Measurements from ENCODE around the gene MRPL10. TPM values are rescaled to one million over a fixed set of nuclear protein-coding genes. Genes with fewer than 3 reads are reported as not detected.

MRPL10 gene
- total RNA-seq, 3 donors from 2014 or later, result 35.0 to 43.5 (median 36.7) TPM

- TF ChIP-seq POLR2AphosphoS5 (IDR thresholded peaks at IDR 0.05) (no peak), POLR2A (IDR thresholded peaks at IDR 0.05) (no peak), CTCF (IDR thresholded peaks at IDR 0.05) (no peak)
- Histone ChIP-seq H3K4me1 (no peaks in the 10 kb centered on the region), H3K27ac (no peak overlapping the region), H3K36me3 (no peaks in the 10 kb centered on the region), H3K9me3 (no peaks in the 10 kb centered on the region), H3K4me3 (no peak overlapping the region), H3K27me3 (no peaks in the 10 kb centered on the region)
- DNase-seq (ENCODE audit: low spot score in 2 of 2), result no peak
- intact Hi-C loops (cut with DNase I; ENCODE audit: low total_unique reads), result no loop called here
These were observed 28.1 kb downstream of the MRPL10 start for GRCh38 chr17:47803201-47803600.

GRCh38 chr17:47802341-47803022 is 28.9 kb downstream of the MRPL10 start:
- H3K4me3 ChIP-seq, result no peak overlapping the region
- H3K4me1 ChIP-seq, result no peaks in the 10 kb centered on the region
- intact Hi-C loops (cut with DNase I; ENCODE audit: low total_unique reads), result no loop called here
- peak in 1 of 2 donors; percentile 50 for DNase-seq (ENCODE audit: low spot score in 2 of 2)
- H3K9me3 ChIP-seq, result no peaks in the 10 kb centered on the region
- no peaks in the 10 kb centered on the region for H3K27me3 ChIP-seq
- TF ChIP-seq POLR2AphosphoS5 (IDR thresholded peaks at IDR 0.05) (no peak), POLR2A (IDR thresholded peaks at IDR 0.05) (no peak), CTCF (IDR thresholded peaks at IDR 0.05) (peak in 1 of 3 donors; percentile 51)
- H3K36me3 ChIP-seq, result no peaks in the 10 kb centered on the region
- no peak overlapping the region for H3K27ac ChIP-seq

GRCh38 chr17:47801906-47802305 is 29.4 kb downstream of the MRPL10 start:
- H3K4me1 ChIP-seq, result no peaks in the 10 kb centered on the region
- no peaks in the 10 kb centered on the region for H3K27me3 ChIP-seq
- intact Hi-C loops (cut with DNase I; ENCODE audit: low total_unique reads), result no loop called here
- no peak overlapping the region for H3K4me3 ChIP-seq
- TF ChIP-seq POLR2A (IDR thresholded peaks at IDR 0.05) (no peak), POLR2AphosphoS5 (IDR thresholded peaks at IDR 0.05) (no peak), CTCF (IDR thresholded peaks at IDR 0.05) (no peak)
- DNase-seq (ENCODE audit: low spot score in 2 of 2), result peak in 1 of 2 donors; percentile 31
- H3K9me3 ChIP-seq, result no peaks in the 10 kb centered on the region
- H3K36me3 ChIP-seq, result no peaks in the 10 kb centered on the region
- no peak overlapping the region for H3K27ac ChIP-seq

DNA sequence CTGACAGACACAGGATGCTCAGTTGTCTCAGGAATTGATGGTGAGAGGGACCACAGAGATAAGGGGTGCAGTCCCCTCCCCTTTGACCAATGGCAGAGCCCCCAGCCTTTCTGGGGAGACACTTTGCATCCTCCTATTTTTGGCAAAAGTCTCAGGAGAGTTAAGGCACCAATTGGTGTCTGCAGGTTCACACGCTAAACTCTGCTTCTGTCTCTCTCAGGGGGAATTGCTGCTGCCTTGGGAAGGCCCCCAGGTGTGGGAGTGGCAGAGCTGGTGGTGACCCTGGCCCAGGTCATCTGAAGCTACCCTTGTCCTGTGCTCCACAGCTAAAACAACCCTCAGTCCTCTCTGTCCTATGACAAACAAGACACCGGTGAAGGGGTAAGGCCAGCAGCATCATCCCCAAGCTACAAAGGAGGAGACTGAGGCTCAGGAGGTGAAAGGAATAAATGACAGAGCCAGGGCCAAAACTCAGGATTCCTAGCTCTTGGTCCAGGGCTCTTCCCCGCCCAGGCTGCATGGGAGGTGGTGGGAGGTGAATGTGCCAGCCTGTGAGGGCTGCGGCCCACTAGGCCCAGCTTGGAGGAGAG is 30.1 kb downstream of the MRPL10 start:
- no peaks in the 10 kb centered on the region for H3K36me3 ChIP-seq
- H3K4me1 ChIP-seq, result no peaks in the 10 kb centered on the region
- no peak for TF ChIP-seq CTCF (IDR thresholded peaks at IDR 0.05)
- TF ChIP-seq POLR2A (IDR thresholded peaks at IDR 0.05), result no peak
- no peak for TF ChIP-seq POLR2AphosphoS5 (IDR thresholded peaks at IDR 0.05)
- H3K4me3 ChIP-seq, result no peak overlapping the region
- no peak overlapping the region for H3K27ac ChIP-seq
- DNase-seq (ENCODE audit: low spot score in 2 of 2), result no peak
- intact Hi-C loops (cut with DNase I; ENCODE audit: low total_unique reads), result no loop called here
- no peaks in the 10 kb centered on the region for H3K9me3 ChIP-seq
- H3K27me3 ChIP-seq, result no peaks in the 10 kb centered on the region

GRCh38 chr17:47800686-47801085 is 30.7 kb downstream of the MRPL10 start:
- peak in 1 of 2 donors; percentile 39 for DNase-seq (ENCODE audit: low spot score in 2 of 2)
- Histone ChIP-seq H3K4me3 (no peak overlapping the region), H3K9me3 (no peaks in the 10 kb centered on the region), H3K36me3 (no peaks in the 10 kb centered on the region), H3K4me1 (no peaks in the 10 kb centered on the region), H3K27ac (no peak overlapping the region), H3K27me3 (no peaks in the 10 kb centered on the region)
- intact Hi-C loops (cut with DNase I; ENCODE audit: low total_unique reads), result no loop called here
- TF ChIP-seq POLR2AphosphoS5 (IDR thresholded peaks at IDR 0.05), result no peak
- TF ChIP-seq CTCF (IDR thresholded peaks at IDR 0.05), result no peak
- no peak for TF ChIP-seq POLR2A (IDR thresholded peaks at IDR 0.05)

All from breast epithelium (tissue), 4 donors.